Measurements from ENCODE around the gene CNIH3. TPM values are rescaled to one million over a fixed set of nuclear protein-coding genes. Genes with fewer than 3 reads are reported as not detected.

CNIH3 gene
- total RNA-seq, 1 experiment from 2014 or later = 1.8 TPM

GRCh38 chr1:224759681-224760091, 143.6 kb downstream of the CNIH3 start:
- no peak for TF ChIP-seq CBX3 (IDR thresholded peaks at IDR 0.05; ENCODE audit: low read depth)
- TF ChIP-seq ZFX (IDR thresholded peaks at IDR 0.05) = no peak
- no peak for TF ChIP-seq TCF7L2 (IDR thresholded peaks at IDR 0.05; ENCODE audit: borderline replicate concordance, extremely low read depth, insufficient read depth, insufficient read length)
- TF ChIP-seq SIN3A (IDR thresholded peaks at IDR 0.05; ENCODE audit: low read depth) = no peak
- TF ChIP-seq, protein P1, sequence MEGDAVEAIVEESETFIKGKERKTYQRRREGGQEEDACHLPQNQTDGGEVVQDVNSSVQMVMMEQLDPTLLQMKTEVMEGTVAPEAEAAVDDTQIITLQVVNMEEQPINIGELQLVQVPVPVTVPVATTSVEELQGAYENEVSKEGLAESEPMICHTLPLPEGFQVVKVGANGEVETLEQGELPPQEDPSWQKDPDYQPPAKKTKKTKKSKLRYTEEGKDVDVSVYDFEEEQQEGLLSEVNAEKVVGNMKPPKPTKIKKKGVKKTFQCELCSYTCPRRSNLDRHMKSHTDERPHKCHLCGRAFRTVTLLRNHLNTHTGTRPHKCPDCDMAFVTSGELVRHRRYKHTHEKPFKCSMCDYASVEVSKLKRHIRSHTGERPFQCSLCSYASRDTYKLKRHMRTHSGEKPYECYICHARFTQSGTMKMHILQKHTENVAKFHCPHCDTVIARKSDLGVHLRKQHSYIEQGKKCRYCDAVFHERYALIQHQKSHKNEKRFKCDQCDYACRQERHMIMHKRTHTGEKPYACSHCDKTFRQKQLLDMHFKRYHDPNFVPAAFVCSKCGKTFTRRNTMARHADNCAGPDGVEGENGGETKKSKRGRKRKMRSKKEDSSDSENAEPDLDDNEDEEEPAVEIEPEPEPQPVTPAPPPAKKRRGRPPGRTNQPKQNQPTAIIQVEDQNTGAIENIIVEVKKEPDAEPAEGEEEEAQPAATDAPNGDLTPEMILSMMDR (IDR thresholded peaks at IDR 0.05 in 2 of 3, conservative IDR thresholded peaks at IDR 0.05 in 1 of 3; ENCODE audit: borderline replicate concordance in 1 of 3, insufficient read depth in 1 of 3, low read depth in 2 of 3, low read length in 2 of 3) = no peak
- no peak for TF ChIP-seq MAX (IDR thresholded peaks at IDR 0.05)
- TF ChIP-seq, protein P2, sequence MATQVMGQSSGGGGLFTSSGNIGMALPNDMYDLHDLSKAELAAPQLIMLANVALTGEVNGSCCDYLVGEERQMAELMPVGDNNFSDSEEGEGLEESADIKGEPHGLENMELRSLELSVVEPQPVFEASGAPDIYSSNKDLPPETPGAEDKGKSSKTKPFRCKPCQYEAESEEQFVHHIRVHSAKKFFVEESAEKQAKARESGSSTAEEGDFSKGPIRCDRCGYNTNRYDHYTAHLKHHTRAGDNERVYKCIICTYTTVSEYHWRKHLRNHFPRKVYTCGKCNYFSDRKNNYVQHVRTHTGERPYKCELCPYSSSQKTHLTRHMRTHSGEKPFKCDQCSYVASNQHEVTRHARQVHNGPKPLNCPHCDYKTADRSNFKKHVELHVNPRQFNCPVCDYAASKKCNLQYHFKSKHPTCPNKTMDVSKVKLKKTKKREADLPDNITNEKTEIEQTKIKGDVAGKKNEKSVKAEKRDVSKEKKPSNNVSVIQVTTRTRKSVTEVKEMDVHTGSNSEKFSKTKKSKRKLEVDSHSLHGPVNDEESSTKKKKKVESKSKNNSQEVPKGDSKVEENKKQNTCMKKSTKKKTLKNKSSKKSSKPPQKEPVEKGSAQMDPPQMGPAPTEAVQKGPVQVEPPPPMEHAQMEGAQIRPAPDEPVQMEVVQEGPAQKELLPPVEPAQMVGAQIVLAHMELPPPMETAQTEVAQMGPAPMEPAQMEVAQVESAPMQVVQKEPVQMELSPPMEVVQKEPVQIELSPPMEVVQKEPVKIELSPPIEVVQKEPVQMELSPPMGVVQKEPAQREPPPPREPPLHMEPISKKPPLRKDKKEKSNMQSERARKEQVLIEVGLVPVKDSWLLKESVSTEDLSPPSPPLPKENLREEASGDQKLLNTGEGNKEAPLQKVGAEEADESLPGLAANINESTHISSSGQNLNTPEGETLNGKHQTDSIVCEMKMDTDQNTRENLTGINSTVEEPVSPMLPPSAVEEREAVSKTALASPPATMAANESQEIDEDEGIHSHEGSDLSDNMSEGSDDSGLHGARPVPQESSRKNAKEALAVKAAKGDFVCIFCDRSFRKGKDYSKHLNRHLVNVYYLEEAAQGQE (IDR thresholded peaks at IDR 0.05; ENCODE audit: low read depth) = no peak
- TF ChIP-seq POLR2A (IDR thresholded peaks at IDR 0.05; ENCODE audit: borderline replicate concordance, extremely low read depth, insufficient read depth, insufficient read length) = no peak
- no peak for TF ChIP-seq ATF3 (IDR thresholded peaks at IDR 0.05)
- TF ChIP-seq ZNF274 (IDR thresholded peaks at IDR 0.05; ENCODE audit: low read depth, low read length) = no peak
- TF ChIP-seq CEBPB (IDR thresholded peaks at IDR 0.05; ENCODE audit: low read depth) = no peak
- TF ChIP-seq FOSL1 (IDR thresholded peaks at IDR 0.05; ENCODE audit: low read depth) = no peak
- no peak for TF ChIP-seq SP1 (IDR thresholded peaks at IDR 0.05; ENCODE audit: low read depth)
- TF ChIP-seq SRF (IDR thresholded peaks at IDR 0.05; ENCODE audit: low read depth) = no peak
- no peak for TF ChIP-seq YY1 (IDR thresholded peaks at IDR 0.05; ENCODE audit: extremely low read depth, insufficient replicate concordance, low read depth, low read length)
- no peak overlapping the region for H3K9ac ChIP-seq (ENCODE audit: low read length)
- CTCF ChIA-PET = no interaction called here
- H2AFZ ChIP-seq (ENCODE audit: low read depth, low read length, poor library complexity, severe bottlenecking) = no peak overlapping the region
- BruUV-seq (replicated peaks) = no TSS peak
- peaks cover 0 to 7% of the 10 kb centered on the region in 2 experiments; a peak in 1 of 4 replicates for H3K9me3 ChIP-seq (ENCODE audit: control insufficient read depth in 1 of 2, insufficient read depth in 1 of 2, low read depth in 1 of 2, low read length in 2 of 2)
- H3K27ac ChIP-seq (ENCODE audit: low read depth, low read length) = no peak overlapping the region
- H3K4me3 ChIP-seq (replicated peaks in 1 of 2; ENCODE audit: low read depth in 1 of 2, low read length in 2 of 2) = no peak overlapping the region
- no peaks in the 10 kb centered on the region for H3K79me2 ChIP-seq (ENCODE audit: insufficient read depth, low read length)
- H3K4me2 ChIP-seq (ENCODE audit: low read length) = no peak overlapping the region
- ATAC-seq = no peak
- intact Hi-C loops (cut with micrococcal nuclease) = no loop called here
- no peaks in the 10 kb centered on the region for H3K36me3 ChIP-seq (ENCODE audit: control insufficient read depth in 1 of 2, insufficient read depth in 2 of 2, low read length in 2 of 2)
- H3K9me2 ChIP-seq (ENCODE audit: insufficient read depth) = no peaks in the 10 kb centered on the region
- H3K27me3 ChIP-seq (ENCODE audit: insufficient read depth, low read length) = no peaks in the 10 kb centered on the region
- no peaks in the 10 kb centered on the region for H3K4me1 ChIP-seq (ENCODE audit: control insufficient read depth in 1 of 2, insufficient read depth in 2 of 2, low read length in 2 of 2)
- POLR2A ChIA-PET = no interaction called here
- RAD21 ChIA-PET (ENCODE audit: low non-redundant PET in 1 of 2, low total read pairs in 2 of 2, uncharacterized antibody in 2 of 2, unreplicated experiment in 2 of 2) = no interaction called here
- DNase-seq (ENCODE audit: low read depth, low spot score) = no peak
- no peaks in the 10 kb centered on the region for H4K20me1 ChIP-seq (ENCODE audit: insufficient read depth)

All from HCT116 (cell line).